CD4-positive, CD25-positive, alpha-beta regulatory T cell (primary cell): ENCODE data around the gene METTL8. TPM values are rescaled to one million over a fixed set of nuclear protein-coding genes. Genes with fewer than 3 reads are reported as not detected.

Experiments used
- ATAC-seq, 2 donors: fragments of 150-1000 bp; cut with Tn5 transposase; one replicate each; pipeline ENCODE4 v1.10.0; 2021; ENCODE audit warnings: low read depth in 2 of 2, moderate number of reproducible peaks in 2 of 2, moderate library complexity in 1 of 2
- DNase-seq, 3 donors: peaks; one replicate each; pipeline versions ENCODE4 v3.0.0 to v3.0.0-alpha.2; 2012 to 2022; ENCODE audit warnings: mixed read lengths in 1 of 3
- H3K27ac ChIP-seq: one replicate; pipeline ENCODE4 v1.7.0; 2013; ENCODE audit warnings: mild to moderate bottlenecking, low read length; ENCODE audit not compliant: insufficient read depth, poor library complexity, severe bottlenecking
- H3K27me3 ChIP-seq: one replicate; pipeline ENCODE4 v1.7.0; 2013; ENCODE audit warnings: low read length; ENCODE audit not compliant: control insufficient read depth, insufficient read depth
- H3K36me3 ChIP-seq: one replicate; pipeline ENCODE4 v1.7.0; 2013; ENCODE audit warnings: mild to moderate bottlenecking, low read length, moderate library complexity; ENCODE audit not compliant: control insufficient read depth, insufficient read depth
- H3K4me1 ChIP-seq: 2 replicates; pipeline ENCODE4 v1.7.0; 2013; ENCODE audit warnings: mild to moderate bottlenecking, low read length; ENCODE audit not compliant: insufficient read depth, control insufficient read depth, poor library complexity, severe bottlenecking
- H3K4me3 ChIP-seq: one replicate; pipeline ENCODE4 v1.7.0; 2013; ENCODE audit warnings: low read depth, mild to moderate bottlenecking, low read length, moderate library complexity
- H3K9me3 ChIP-seq, 2 experiments: 1 replicate in 1 of 2; 2 replicates in 1 of 2; pipeline ENCODE4 v1.7.0; 2013; ENCODE audit warnings: low read length in 2 of 2, mild to moderate bottlenecking in 1 of 2, moderate library complexity in 1 of 2; ENCODE audit not compliant: control insufficient read depth in 2 of 2
- H3K27ac Mint-ChIP-seq, 3 donors: one replicate each; pipeline ENCODE4 v1.8.0; 2020 to 2022; ENCODE audit warnings: mild to moderate bottlenecking in 3 of 3, mixed read lengths in 3 of 3, moderate library complexity in 2 of 3
- H3K27me3 Mint-ChIP-seq: one replicate; pipeline ENCODE4 v1.8.0; 2022; ENCODE audit warnings: mild to moderate bottlenecking, mixed read lengths
- H3K36me3 Mint-ChIP-seq: one replicate; pipeline ENCODE4 v1.8.0; 2020; ENCODE audit warnings: mixed read lengths
- H3K4me1 Mint-ChIP-seq, 4 donors: one replicate each; pipeline ENCODE4 v1.8.0; 2020 to 2022; ENCODE audit warnings: mixed read lengths in 4 of 4, mild to moderate bottlenecking in 1 of 4
- H3K4me3 Mint-ChIP-seq, 4 donors: one replicate each; pipeline ENCODE4 v1.8.0; 2020 to 2022; ENCODE audit warnings: mild to moderate bottlenecking in 4 of 4, mixed read lengths in 4 of 4, moderate library complexity in 3 of 4
- H3K9me3 Mint-ChIP-seq, 7 donors: one replicate each; pipeline ENCODE4 v1.8.0; 2020 to 2022; ENCODE audit warnings: mixed read lengths in 7 of 7, mild to moderate bottlenecking in 3 of 7, moderate library complexity in 2 of 7
- polyA plus RNA-seq, 4 donors: library from polyadenylated mRNA; unstranded; fragments of 300-500 nt; fragmentation: Illumina TruSeq; gene quantifications; one replicate each; pipeline ENCODE4 v1.2.3, GENCODE V29; 2021
- total RNA-seq: library from RNA; stranded (reverse); gene quantifications from one replicate; pipeline ENCODE4 v1.2.3, GENCODE V29; 2022

Gene METTL8
- total and polyA plus RNA-seq, 5 donors from 2014 or later: 12.6 to 27.3 (median 19.7) TPM

GRCh38 chr2:171308280-171309054, 125.3 kb downstream of the METTL8 start:
- Histone ChIP-seq H3K4me3 (no peak overlapping the region), H3K27ac (no peak overlapping the region), H3K9me3 (peaks cover 0 to 12% of the 10 kb centered on the region in 2 experiments), H3K4me1 (no peaks in the 10 kb centered on the region), H3K27me3 (no peaks in the 10 kb centered on the region), H3K36me3 (no peaks in the 10 kb centered on the region)
- Mint-ChIP-seq H3K9me3 (peaks cover 3 to 16% (median 9%) of the 10 kb centered on the region in 7 donors), H3K27ac (no peak overlapping the region), H3K4me1 (peaks cover 0 to 5% (median 0%) of the 10 kb centered on the region in 4 donors), H3K27me3 (no peaks in the 10 kb centered on the region), H3K36me3 (peaks cover 20% of the 10 kb centered on the region), H3K4me3 (no peak overlapping the region)
- no peak for ATAC-seq
- DNase-seq: no peak

GRCh38 chr2:171307560-171307959, 126.2 kb downstream of the METTL8 start:
- Histone ChIP-seq H3K4me1 (no peaks in the 10 kb centered on the region), H3K36me3 (no peaks in the 10 kb centered on the region), H3K27ac (no peak overlapping the region), H3K9me3 (peaks cover 0 to 12% of the 10 kb centered on the region in 2 experiments), H3K4me3 (no peak overlapping the region), H3K27me3 (no peaks in the 10 kb centered on the region)
- H3K27me3 Mint-ChIP-seq: no peaks in the 10 kb centered on the region
- H3K36me3 Mint-ChIP-seq: peaks cover 17% of the 10 kb centered on the region
- H3K9me3 Mint-ChIP-seq: peaks cover 3 to 16% (median 9%) of the 10 kb centered on the region in 7 donors
- peaks cover 0 to 5% (median 0%) of the 10 kb centered on the region in 4 donors for H3K4me1 Mint-ChIP-seq
- no peak overlapping the region for H3K4me3 Mint-ChIP-seq
- DNase-seq: no peak
- no peak overlapping the region for H3K27ac Mint-ChIP-seq
- ATAC-seq: no peak

- Histone ChIP-seq H3K27me3 (no peaks in the 10 kb centered on the region), H3K27ac (no peak overlapping the region), H3K9me3 (no peaks in the 10 kb centered on the region), H3K4me1 (no peaks in the 10 kb centered on the region), H3K36me3 (no peaks in the 10 kb centered on the region), H3K4me3 (no peak overlapping the region)
- ATAC-seq (no peak), DNase-seq (no peak)
- Mint-ChIP-seq H3K27ac (no peak overlapping the region), H3K9me3 (peaks cover 0 to 4% (median 0%) of the 10 kb centered on the region in 7 donors), H3K4me1 (no peaks in the 10 kb centered on the region), H3K4me3 (no peak overlapping the region), H3K27me3 (peaks cover 4% of the 10 kb centered on the region), H3K36me3 (no peaks in the 10 kb centered on the region)
These were observed 135.8 kb downstream of the METTL8 start for GRCh38 chr2:171297956-171298355.

- ATAC-seq (no peak), DNase-seq (no peak)
- Histone ChIP-seq H3K4me3 (no peak overlapping the region), H3K4me1 (no peaks in the 10 kb centered on the region), H3K36me3 (no peaks in the 10 kb centered on the region), H3K9me3 (no peaks in the 10 kb centered on the region), H3K27me3 (no peaks in the 10 kb centered on the region), H3K27ac (no peak overlapping the region)
- H3K9me3 Mint-ChIP-seq: peaks cover 0 to 4% (median 0%) of the 10 kb centered on the region in 7 donors
- no peaks in the 10 kb centered on the region for H3K4me1 Mint-ChIP-seq
- H3K27ac Mint-ChIP-seq: no peak overlapping the region
- no peaks in the 10 kb centered on the region for H3K36me3 Mint-ChIP-seq
- no peak overlapping the region for H3K4me3 Mint-ChIP-seq
- peaks cover 4% of the 10 kb centered on the region for H3K27me3 Mint-ChIP-seq
These were observed 139.2 kb downstream of the METTL8 start for GRCh38 chr2:171294608-171295007.

- Mint-ChIP-seq H3K27ac (no peak overlapping the region), H3K36me3 (no peaks in the 10 kb centered on the region), H3K4me1 (no peaks in the 10 kb centered on the region), H3K9me3 (peaks cover 0 to 4% (median 0%) of the 10 kb centered on the region in 7 donors), H3K27me3 (peaks cover 4% of the 10 kb centered on the region), H3K4me3 (no peak overlapping the region)
- Histone ChIP-seq H3K4me3 (no peak overlapping the region), H3K27me3 (no peaks in the 10 kb centered on the region), H3K36me3 (no peaks in the 10 kb centered on the region), H3K4me1 (no peaks in the 10 kb centered on the region), H3K27ac (no peak overlapping the region), H3K9me3 (no peaks in the 10 kb centered on the region)
- no peak for ATAC-seq
- DNase-seq: no peak
These were observed 140.1 kb downstream of the METTL8 start for GRCh38 chr2:171293661-171294060.

- DNase-seq (no peak), ATAC-seq (no peak)
- H3K4me3 ChIP-seq: no peak overlapping the region
- no peaks in the 10 kb centered on the region for H3K9me3 ChIP-seq
- no peaks in the 10 kb centered on the region for H3K4me1 Mint-ChIP-seq
- no peak overlapping the region for H3K4me3 Mint-ChIP-seq
- H3K36me3 ChIP-seq: no peaks in the 10 kb centered on the region
- no peak overlapping the region for H3K27ac Mint-ChIP-seq
- no peak overlapping the region for H3K27ac ChIP-seq
- H3K9me3 Mint-ChIP-seq: peaks cover 0 to 4% (median 0%) of the 10 kb centered on the region in 7 donors
- H3K36me3 Mint-ChIP-seq: no peaks in the 10 kb centered on the region
- H3K4me1 ChIP-seq: no peaks in the 10 kb centered on the region
- H3K27me3 ChIP-seq: no peaks in the 10 kb centered on the region
- peaks cover 4% of the 10 kb centered on the region for H3K27me3 Mint-ChIP-seq
These were observed 143.8 kb downstream of the METTL8 start for GRCh38 chr2:171289991-171290390.

GRCh38 chr2:171289316-171289715, 144.5 kb downstream of the METTL8 start:
- no peaks in the 10 kb centered on the region for H3K9me3 ChIP-seq
- H3K4me3 Mint-ChIP-seq: no peak overlapping the region
- no peak for ATAC-seq
- no peak overlapping the region for H3K27ac ChIP-seq
- H3K36me3 ChIP-seq: no peaks in the 10 kb centered on the region
- H3K27ac Mint-ChIP-seq: no peak overlapping the region
- DNase-seq: no peak
- no peaks in the 10 kb centered on the region for H3K4me1 Mint-ChIP-seq
- H3K4me1 ChIP-seq: no peaks in the 10 kb centered on the region
- H3K36me3 Mint-ChIP-seq: no peaks in the 10 kb centered on the region
- H3K27me3 ChIP-seq: no peaks in the 10 kb centered on the region
- no peaks in the 10 kb centered on the region for H3K9me3 Mint-ChIP-seq
- H3K27me3 Mint-ChIP-seq: no peaks in the 10 kb centered on the region
- H3K4me3 ChIP-seq: no peak overlapping the region

GRCh38 chr2:171287611-171288010, 146.2 kb downstream of the METTL8 start:
- Histone ChIP-seq H3K9me3 (no peaks in the 10 kb centered on the region), H3K27me3 (no peaks in the 10 kb centered on the region), H3K27ac (no peak overlapping the region), H3K36me3 (no peaks in the 10 kb centered on the region), H3K4me1 (no peaks in the 10 kb centered on the region), H3K4me3 (no peak overlapping the region)
- H3K36me3 Mint-ChIP-seq: no peaks in the 10 kb centered on the region
- no peak overlapping the region for H3K27ac Mint-ChIP-seq
- DNase-seq: no peak
- no peak overlapping the region for H3K4me3 Mint-ChIP-seq
- no peaks in the 10 kb centered on the region for H3K27me3 Mint-ChIP-seq
- H3K9me3 Mint-ChIP-seq: peaks cover 0 to 3% (median 0%) of the 10 kb centered on the region in 7 donors
- ATAC-seq: no peak
- H3K4me1 Mint-ChIP-seq: no peaks in the 10 kb centered on the region
